ENCODE data around the gene SH2B3. TPM values are rescaled to one million over a fixed set of nuclear protein-coding genes. Genes with fewer than 3 reads are reported as not detected.

SH2B3 gene
- total RNA-seq, 2 experiments from 2014 or later = 25.8 to 51.3 TPM

DNA sequence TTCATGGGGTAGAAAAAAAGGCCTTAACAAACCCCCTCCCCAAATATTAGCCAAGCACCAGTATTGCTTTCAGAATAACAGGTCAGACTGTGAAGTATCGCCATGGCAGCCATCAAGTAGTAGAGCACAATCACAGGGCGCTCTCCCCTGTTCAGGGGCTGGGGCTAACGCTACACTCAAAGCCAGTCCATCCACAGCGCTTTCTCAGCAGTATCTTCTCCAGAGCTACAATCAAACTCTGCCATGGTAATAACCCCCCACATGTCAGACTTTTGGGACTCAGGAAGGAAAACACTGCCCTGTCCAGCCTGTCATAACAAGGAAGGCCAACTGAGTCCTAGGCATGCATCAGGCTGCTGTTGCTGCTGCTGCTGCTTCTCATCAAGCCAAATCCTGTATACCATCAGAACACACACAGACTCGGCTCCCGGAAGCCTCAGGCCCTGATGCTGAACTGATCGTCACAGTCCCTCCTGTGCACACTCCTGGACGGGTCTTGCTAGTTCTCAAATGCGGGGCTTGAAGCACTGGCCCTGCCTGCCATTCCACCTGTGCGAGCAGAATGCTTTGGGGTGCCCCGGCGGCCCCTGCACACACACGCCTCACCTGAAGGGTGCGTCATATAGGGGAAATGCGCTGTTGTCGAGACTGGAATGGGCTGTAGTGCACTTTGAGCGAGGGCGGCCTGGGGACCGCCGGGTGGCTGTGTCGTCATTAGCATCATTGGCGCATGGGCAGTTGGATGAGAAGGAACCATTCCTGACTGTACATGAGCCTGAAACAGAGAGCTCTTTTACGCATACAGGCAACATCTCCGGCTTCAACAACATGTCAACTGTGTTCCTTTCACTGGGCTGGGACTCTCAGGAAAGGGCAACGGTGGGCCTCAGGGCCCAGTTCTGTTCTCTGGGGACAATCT lies 47.6 kb downstream of the SH2B3 start:
- CTCF ChIA-PET (ENCODE audit: unreplicated experiment) = no interaction called here
- Histone ChIP-seq H3K36me3 (ENCODE audit: insufficient read depth, low read length) (peaks cover 81% of the 10 kb centered on the region), H3K9me3 (ENCODE audit: low read length) (no peaks in the 10 kb centered on the region), H3K9me2 (ENCODE audit: insufficient read depth, low read length) (no peaks in the 10 kb centered on the region), H2AFZ (ENCODE audit: low read length) (no peak overlapping the region), H3K4me3 (ENCODE audit: low read depth, low read length, poor library complexity, severe bottlenecking) (no peak overlapping the region), H3K4me2 (ENCODE audit: low read length) (no peak overlapping the region), H4K20me1 (ENCODE audit: insufficient read depth, low read length) (no peaks in the 10 kb centered on the region; the same call in 1 of the 2 replicates), H3K79me2 (ENCODE audit: insufficient read depth, low read depth, low read length) (no peaks in the 10 kb centered on the region), H3K4me1 (ENCODE audit: insufficient read depth, low read length, poor library complexity, severe bottlenecking) (peaks cover 20% of the 10 kb centered on the region), H3K27ac (ENCODE audit: low read depth, low read length, poor library complexity, severe bottlenecking) (no peak overlapping the region)
- POLR2A ChIA-PET = no interaction called here
- intact Hi-C loops (cut with micrococcal nuclease; ENCODE audit: unreplicated experiment) = no loop called here
- no peak for TF ChIP-seq EZH2phosphoT487 (IDR thresholded peaks at IDR 0.05; ENCODE audit: borderline replicate concordance, low read depth, low read length)
- TF ChIP-seq, protein P1, sequence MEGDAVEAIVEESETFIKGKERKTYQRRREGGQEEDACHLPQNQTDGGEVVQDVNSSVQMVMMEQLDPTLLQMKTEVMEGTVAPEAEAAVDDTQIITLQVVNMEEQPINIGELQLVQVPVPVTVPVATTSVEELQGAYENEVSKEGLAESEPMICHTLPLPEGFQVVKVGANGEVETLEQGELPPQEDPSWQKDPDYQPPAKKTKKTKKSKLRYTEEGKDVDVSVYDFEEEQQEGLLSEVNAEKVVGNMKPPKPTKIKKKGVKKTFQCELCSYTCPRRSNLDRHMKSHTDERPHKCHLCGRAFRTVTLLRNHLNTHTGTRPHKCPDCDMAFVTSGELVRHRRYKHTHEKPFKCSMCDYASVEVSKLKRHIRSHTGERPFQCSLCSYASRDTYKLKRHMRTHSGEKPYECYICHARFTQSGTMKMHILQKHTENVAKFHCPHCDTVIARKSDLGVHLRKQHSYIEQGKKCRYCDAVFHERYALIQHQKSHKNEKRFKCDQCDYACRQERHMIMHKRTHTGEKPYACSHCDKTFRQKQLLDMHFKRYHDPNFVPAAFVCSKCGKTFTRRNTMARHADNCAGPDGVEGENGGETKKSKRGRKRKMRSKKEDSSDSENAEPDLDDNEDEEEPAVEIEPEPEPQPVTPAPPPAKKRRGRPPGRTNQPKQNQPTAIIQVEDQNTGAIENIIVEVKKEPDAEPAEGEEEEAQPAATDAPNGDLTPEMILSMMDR (conservative IDR thresholded peaks at IDR 0.05; ENCODE audit: low read length) = no peak
- no TSS peak for BruUV-seq (replicated peaks)
- DNase-seq (ENCODE audit: low spot score) = no peak

DNA sequence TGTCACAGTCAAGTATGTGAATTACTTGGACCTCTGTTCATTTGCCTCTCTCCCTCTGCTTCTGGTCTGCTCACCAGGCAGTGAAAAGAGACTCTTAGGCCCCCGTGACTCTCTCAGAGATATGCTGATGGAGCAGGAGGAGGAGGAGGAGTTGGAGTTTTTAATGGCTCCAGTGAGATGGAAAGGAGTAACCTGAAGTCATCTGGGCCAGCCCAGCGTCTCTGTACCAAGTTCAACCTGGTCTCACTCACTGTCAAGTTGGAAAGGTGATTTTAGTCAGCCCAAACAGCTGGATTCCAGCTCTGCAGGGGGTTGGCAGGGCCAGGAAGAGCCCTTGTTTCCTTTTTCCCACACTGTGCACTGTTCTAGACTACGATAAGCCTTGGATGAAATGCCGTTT lies 48.6 kb downstream of the SH2B3 start:
- H4K20me1 ChIP-seq (ENCODE audit: insufficient read depth, low read length) = no peaks in the 10 kb centered on the region; the same call in 1 of the 2 replicates
- no peak for TF ChIP-seq EZH2phosphoT487 (IDR thresholded peaks at IDR 0.05; ENCODE audit: borderline replicate concordance, low read depth, low read length)
- TF ChIP-seq, protein P1 (conservative IDR thresholded peaks at IDR 0.05; ENCODE audit: low read length) = no peak
- H3K9me2 ChIP-seq (ENCODE audit: insufficient read depth, low read length) = no peaks in the 10 kb centered on the region
- no peak overlapping the region for H2AFZ ChIP-seq (ENCODE audit: low read length)
- ChIA-PET CTCF (ENCODE audit: unreplicated experiment) (no interaction called here), POLR2A (interaction anchor here (0.6 kb wide), 1 partner anchor 63 kb away, joined by 8 read pairs; no protein-coding TSS in a partner anchor)
- peaks cover 78% of the 10 kb centered on the region for H3K36me3 ChIP-seq (ENCODE audit: insufficient read depth, low read length)
- no peak overlapping the region for H3K4me3 ChIP-seq (ENCODE audit: low read depth, low read length, poor library complexity, severe bottlenecking)
- intact Hi-C loops (cut with micrococcal nuclease; ENCODE audit: unreplicated experiment) = no loop called here
- peaks cover 10% of the 10 kb centered on the region for H3K4me1 ChIP-seq (ENCODE audit: insufficient read depth, low read length, poor library complexity, severe bottlenecking)
- no peaks in the 10 kb centered on the region for H3K79me2 ChIP-seq (ENCODE audit: insufficient read depth, low read depth, low read length)
- H3K4me2 ChIP-seq (ENCODE audit: low read length) = no peak overlapping the region
- H3K9me3 ChIP-seq (ENCODE audit: low read length) = no peaks in the 10 kb centered on the region
- no peak for DNase-seq (ENCODE audit: low spot score)
- no TSS peak for BruUV-seq (replicated peaks)
- no peak overlapping the region for H3K27ac ChIP-seq (ENCODE audit: low read depth, low read length, poor library complexity, severe bottlenecking)
